GM18508 (cell line): ENCODE results near the gene COX6B1.
A peak's percentile ranks its signal among the peaks of the same experiment; 100 is the strongest.
"Not testable (repeated sequence)": the region's sequence is repeated elsewhere in the genome, so short reads cannot be mapped to it uniquely, and the experiment has no call there.

ENCODE experiments used
- ATAC-seq: cut with Tn5 transposase; IDR thresholded peaks from one replicate; pipeline ENCODE4 v1.9.1; 2021; ENCODE audit warnings: moderate number of reproducible peaks; ENCODE audit not compliant: insufficient read depth, unreplicated experiment

The COX6B1 gene, protein sequence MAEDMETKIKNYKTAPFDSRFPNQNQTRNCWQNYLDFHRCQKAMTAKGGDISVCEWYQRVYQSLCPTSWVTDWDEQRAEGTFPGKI

DNA sequence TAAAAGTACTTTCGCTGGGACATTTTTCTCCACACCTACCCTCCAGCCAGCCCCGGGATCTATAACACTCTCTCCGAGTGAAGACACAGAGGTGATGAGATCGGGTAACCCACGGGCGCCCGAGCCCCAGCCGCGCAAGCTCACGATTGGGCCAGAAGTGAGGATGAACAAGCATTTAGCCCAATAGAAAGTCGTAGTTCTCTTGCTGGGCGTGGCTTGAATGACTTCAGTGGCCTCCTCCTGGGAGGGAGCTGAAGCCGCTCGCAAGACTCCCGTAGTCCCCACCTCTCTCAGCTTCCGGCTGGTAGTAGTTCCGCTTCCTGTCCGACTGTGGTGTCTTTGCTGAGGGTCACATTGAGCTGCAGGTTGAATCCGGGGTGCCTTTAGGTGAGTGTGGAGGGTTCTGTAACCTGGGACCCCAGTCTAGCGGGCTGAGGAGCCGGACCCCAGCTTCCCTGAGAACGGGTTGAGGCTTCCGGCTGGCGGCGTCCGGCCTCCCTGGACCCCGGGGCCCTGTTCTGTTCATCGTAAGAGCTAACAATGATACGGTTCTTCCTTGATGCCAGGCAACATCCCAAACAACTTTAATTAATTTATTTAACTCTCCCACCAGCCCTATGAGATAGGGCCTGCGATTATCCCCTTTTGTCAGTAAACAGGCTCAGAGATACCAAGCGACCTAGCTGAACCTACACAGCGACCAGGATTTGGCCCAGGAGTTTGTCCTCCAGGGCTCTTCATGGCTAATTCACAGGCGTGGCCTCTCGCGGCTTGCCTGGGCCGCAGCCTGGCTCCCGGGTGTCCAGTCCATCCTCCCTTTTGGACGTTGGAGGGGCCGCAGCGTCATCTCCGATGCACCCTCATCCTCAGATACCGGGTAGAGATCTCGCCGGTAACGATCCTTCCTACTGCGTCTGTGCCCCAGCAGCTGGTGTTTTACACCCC, at the start of gene COX6B1:
Gene COX6B1, plus strand, starts transcription at position 307 of the 945 bp plus-strand sequence. CDS start 2,921 bp downstream, outside the sequence.
- peak; percentile 56 for ATAC-seq

DNA sequence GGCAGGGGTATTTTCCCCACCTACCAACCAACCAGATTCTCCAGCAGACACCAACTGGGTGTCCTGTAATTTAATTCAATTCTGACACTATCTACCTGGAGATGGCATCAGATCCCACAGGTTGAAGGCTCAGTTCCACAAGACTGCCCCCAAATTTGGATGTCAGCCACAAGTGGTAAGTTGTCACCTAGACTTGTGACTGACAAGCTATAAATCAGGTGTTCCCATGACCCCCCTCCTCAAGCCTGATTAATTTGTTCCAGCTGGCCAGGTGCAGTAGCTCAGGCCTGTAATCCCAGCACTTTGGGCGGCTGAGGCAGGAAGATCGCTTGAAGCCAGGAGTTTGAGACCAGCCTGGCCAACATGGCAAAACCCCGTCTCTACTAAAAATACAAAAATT, 46.2 kb upstream of the COX6B1 start:
- ATAC-seq = no peak

DNA sequence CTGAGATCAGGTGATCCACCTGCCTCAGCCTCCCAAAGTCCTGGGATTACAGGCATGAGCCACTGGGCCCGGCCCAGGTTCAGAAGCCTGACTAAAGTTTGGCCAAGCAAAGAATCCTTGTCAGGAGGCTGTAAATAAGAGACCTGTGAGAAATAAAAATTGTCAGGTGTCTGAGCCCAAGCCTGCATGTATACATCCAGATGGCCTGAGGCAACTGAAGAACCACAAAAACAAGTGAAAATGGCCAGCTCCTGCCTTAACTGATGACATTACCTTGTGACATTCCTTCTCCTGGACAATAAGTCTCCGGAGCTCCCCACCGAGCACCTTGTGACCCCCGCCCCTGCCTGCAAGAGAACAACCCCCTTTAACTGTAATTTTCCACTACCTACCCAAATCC, 43.7 kb upstream of the COX6B1 start:
- ATAC-seq = not testable (repeated sequence)

DNA sequence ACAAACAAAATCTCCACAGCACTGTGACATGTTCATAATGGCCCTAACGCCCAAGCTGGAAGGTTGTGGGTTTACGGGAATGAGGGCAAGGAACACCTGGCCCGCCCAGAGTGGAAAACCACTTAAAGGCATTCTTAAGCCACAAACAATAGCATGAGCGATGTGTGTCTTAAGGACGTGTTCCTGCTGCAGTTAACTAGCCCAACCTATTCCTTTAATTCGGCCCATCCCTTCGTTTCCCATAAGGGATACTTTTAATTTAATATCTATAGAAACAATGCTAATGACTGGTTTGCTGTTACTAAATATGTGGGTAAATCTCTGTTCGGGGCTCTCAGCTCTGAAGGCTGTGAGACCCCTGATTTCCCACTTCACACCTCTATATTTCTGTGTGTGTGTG, 41.0 kb upstream of the COX6B1 start:
- ATAC-seq = not testable (repeated sequence)

DNA sequence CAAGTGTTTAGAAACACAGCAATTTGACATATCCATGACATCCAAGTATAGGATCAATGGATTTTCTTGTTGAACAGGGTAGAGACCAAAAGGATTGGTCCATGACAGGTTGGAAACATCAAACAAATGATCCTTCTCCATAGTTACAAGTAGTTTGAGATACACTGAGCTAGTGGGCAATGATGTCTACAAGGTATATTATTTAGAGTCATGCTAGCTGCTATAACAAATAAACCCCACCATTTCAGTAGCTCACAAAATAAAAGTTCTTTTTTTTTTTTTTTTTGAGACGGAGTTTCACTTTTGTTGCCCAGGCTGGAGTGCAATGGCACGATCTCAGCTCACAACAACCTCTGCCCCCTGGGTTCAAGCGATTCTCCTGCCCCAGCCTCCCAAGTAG, 40.5 kb upstream of the COX6B1 start:
- ATAC-seq = no peak

DNA sequence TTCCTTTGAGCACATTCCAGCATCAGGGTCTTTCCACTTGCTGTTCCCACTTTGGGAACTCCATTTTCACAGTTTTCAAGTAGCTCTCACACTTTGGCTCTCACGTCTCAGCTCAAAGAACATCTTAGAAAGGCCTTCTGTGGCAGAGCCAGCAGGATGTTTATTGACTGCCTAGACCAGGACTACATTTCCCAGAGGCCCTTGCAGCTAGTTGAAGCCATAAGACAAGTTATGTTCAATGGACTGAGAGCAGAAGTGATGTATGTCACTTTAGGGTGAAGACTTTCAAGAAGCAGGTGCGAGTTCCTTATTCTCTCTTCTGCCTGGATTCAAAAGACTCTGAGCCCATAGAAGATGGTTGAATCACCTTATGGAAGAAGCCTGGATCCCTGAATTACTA, 39.9 kb upstream of the COX6B1 start:
- no peak for ATAC-seq

DNA sequence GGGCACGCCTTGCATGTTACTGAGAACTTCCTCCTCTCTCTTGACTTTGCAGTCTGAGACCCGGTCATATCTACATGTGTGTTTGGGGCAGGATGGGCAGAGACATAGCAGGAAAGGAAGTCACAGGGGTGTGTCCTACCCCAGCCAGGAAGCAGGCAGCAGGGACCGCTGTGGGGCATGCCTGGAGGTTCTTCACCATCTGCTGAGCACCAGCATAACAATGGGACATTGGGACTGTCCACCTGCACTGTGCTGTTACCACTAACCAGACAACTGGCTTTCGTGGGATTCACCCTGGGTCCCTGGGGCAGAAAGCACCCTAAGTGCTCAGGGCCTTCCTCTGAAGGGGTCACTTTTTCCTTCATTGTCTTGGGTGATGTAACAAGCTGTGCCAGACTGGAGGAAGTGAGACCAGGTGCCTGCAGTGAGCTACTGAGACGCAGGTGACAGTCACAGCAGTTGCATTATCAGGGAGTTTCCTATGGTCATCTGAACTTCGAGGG, 38.2 kb upstream of the COX6B1 start:
- no peak for ATAC-seq

DNA sequence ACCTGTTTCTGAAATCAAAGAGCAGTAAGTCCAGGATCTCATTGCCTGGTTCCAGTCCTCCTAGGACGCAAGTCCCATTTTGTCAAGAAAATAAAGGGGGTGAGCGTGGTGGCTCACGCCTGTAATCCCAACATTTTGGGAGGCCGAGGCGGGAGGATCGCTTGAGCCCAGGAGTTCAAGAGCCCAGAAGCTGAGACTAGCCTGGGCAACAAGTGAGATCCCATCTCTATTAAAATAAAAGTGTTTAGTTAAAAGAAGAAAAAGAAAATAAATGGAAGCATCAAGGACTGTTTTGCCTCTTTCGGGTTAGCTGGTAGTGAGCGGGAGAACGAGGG, 35.9 kb upstream of the COX6B1 start:
- ATAC-seq = no peak

DNA sequence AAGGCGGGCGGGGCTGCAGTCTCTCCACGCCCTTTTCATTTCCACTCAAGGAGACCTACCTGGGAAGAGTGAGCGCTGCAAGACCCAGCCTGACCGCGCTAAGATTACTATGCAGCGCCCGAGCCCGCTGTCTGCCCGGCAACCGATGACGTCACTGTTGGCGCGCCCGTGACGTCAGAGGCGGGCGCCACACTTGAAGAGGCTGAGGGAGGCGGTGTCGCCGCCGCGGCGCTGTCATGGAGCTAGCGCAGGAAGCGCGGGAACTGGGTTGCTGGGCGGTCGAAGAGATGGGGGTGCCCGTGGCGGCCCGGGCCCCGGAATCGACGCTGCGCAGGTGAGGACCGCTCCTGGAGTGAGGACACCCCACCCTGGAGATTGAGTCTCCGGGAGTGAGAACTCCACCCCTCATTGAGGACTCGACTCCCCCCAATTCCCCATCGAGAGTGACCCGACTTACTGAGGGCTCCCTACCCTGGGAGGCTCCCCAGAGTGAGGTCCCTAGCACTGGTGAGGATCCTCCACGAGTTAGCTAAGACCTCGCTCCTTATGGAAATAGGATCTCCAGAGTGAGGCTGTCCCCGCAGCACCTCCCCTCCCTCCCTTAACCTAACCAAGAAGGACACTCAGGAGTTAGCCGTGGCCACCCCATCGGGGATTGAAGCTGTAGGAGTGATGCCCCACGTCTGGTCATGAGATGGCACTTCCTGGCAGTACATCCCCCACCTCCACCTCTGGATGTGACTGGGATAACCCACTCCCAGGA, 35.4 kb upstream of the COX6B1 start, which contains the start of gene HAUS5:
Gene HAUS5, plus strand, starts transcription at position 177 of the 763 bp plus-strand sequence. Its CDS starts 60 bp downstream, at position 237.
- ATAC-seq = no peak

DNA sequence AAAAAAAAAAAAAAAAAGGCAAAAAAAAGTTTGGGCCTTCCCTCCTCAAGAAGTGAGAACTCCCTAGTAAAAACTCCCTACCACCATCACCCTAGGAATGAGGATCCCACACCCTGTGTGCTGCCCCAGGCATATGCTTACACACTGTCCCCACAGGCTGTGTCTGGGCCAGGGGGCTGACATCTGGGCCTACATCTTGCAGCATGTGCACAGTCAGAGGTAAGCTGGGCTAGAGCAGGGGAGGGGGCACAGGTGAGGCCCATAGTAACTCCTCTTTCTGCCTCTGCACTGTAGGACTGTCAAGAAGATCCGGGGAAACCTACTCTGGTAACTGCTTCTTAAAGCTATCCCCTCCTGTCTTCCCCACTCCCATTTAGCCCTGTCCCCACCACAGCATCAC, 34.5 kb upstream of the COX6B1 start:
- no peak for ATAC-seq

DNA sequence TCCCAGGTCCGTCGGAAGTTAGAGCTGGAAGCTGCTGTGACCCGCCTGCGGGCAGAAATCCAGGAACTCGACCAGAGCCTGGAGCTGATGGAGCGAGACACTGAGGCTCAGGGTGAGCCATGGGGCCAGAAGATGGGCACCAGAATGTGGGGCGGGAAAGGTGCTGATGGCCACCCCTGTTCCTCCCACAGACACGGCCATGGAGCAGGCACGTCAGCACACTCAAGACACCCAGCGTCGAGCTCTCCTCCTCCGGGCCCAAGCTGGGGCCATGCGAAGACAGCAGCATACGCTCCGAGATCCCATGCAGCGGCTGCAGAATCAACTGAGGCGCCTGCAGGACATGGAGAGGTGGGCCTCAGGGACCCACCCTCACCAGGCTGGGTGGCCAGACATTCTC, 33.1 kb upstream of the COX6B1 start:
- ATAC-seq = no peak

DNA sequence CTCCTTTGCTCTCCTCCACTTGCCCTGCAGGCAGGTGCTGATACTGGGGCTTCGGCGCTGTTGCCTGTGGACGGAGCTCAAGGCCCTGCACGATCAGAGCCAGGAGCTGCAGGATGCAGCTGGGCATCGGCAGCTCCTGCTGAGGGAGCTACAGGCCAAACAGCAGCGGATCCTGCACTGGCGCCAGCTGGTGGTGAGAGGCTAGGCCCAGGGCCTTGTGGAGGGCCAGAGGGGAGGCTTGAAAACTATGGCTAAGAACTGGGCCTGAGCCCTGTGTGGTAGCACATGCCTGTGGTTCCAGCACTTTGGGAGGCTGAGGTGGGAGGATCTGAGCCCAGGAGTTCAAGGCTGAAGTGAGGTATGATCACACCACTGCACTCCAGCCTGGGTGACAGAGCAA, 29.3 kb upstream of the COX6B1 start:
- no peak for ATAC-seq

DNA sequence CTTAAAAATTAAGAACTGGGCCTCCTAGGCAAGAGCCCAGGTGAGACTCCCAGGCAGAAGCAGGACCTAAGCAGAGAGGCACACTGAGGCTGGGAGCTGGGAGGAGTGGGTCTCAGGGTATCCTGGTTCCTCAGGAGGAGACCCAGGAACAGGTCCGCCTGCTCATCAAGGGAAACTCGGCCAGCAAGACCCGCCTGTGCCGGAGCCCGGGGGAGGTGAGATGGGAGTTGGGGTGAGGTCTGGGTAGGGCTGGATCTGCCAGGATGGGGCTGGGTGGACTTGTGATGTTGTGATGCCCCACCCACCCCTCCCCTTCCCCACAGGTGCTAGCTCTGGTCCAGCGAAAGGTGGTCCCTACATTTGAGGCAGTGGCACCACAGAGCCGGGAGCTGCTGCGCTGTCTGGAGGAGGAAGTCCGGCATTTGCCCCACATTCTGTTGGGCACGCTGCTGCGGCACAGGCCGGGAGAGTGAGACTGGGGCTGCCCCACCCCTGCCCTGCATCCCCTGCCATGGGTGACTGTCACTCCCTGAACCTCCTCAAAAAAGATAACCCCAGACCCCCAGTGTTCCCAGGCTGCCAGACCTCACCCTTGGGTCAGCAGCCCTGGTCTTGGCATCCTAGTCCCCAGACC, 28.7 kb upstream of the COX6B1 start:
- ATAC-seq = no peak

DNA sequence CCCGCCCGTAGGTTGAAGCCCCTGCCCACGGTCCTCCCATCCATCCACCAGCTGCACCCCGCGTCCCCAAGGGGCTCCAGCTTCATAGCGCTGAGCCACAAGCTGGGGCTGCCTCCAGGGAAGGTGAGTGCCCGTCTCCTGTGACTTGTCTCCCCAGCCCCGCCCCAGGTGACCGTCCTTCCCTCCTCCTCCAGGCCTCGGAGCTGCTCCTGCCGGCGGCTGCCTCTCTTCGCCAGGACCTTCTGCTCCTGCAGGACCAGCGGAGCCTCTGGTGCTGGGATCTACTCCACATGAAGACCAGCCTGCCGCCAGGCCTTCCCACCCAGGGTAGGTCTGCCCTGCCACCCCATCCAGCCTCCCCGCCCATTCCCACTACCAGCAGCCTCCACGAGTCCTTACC, 28.1 kb upstream of the COX6B1 start:
- no peak for ATAC-seq

DNA sequence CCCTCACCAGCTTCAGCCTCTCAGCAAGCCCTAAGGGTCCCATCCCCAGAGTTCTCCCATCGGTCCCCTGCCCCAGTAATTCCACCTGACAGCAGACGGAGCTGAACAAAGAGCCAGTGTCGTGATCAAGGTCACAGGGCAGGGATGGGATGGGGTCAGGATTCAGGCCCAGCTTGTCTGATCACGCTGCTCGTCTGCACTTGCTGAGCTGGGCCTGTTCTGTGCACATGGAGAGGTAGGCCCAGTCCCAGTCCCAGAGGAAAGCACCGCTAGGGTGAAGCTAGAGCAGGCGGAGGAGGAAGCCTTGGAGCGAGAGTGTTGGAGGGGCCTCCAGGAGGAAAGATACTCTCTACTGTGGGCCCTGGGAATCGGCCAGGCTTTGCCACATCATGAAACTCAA, 26.4 kb upstream of the COX6B1 start:
- no peak for ATAC-seq

DNA sequence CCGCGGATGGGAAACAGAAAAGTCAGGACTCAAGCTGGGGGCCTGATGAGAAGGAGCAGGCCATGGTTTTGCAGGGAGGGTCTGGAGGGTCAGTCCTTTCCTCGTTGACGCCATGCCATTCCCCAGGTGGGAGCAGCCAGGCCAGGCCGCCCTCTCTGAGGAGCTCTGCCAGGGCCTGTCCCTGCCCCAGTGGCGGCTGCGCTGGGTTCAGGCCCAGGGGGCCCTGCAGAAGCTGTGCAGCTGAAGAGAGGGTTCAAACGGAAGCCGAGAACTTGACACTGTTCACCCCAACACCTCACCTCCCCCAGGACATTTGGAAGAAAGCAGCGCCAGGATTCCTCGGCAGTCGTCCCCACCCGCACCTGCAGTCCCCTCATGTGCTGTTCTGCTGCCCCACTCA, 25.4 kb upstream of the COX6B1 start:
- no peak for ATAC-seq

DNA sequence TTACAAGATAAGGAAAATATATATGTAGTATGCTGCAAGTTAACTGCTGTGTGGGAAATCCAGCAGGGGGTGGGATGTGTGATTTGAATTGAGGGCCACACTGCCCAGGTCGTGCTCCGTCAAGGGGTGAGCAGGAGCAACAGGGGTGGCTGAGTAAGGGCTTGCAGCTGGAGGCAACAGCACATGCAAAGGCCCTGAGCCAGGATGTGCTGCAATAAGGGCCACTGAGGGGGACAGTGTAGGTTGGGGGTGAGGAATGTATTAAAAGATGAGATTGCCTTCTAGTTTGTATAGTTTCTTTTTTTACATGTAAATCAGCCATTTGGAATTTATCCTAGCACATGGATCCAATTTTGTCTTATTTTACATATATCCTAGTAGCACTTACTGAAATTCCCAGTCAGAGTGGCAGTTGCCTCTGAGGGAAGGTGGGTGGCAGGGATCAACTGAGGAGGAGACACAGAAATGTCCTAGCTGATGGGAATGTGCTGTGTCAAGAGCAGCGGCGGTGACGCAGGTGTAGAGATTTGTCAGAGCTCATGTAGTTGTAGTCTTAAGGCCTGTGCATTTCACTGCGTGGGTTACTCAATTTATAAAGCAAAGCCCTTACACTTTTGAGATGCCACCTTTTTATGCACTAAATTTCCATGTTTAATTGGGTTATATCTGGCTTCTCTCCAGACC, 24.7 kb upstream of the COX6B1 start:
- ATAC-seq = no peak

DNA sequence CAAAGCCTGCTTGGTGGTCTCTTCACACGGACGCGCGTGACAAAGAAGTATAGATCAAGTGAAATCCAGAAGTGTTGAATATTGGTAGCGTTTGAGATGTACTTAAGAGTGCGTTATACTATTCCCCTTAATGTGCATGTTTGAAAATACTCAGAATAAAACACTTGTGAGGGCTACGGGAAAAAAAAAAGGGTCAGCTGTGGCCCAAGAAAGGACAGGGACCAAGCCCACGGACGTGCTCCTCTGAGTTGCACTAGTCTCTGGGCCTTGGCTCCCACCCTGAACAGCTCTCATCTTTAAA, 19.9 kb upstream of the COX6B1 start:
- no peak for ATAC-seq

DNA sequence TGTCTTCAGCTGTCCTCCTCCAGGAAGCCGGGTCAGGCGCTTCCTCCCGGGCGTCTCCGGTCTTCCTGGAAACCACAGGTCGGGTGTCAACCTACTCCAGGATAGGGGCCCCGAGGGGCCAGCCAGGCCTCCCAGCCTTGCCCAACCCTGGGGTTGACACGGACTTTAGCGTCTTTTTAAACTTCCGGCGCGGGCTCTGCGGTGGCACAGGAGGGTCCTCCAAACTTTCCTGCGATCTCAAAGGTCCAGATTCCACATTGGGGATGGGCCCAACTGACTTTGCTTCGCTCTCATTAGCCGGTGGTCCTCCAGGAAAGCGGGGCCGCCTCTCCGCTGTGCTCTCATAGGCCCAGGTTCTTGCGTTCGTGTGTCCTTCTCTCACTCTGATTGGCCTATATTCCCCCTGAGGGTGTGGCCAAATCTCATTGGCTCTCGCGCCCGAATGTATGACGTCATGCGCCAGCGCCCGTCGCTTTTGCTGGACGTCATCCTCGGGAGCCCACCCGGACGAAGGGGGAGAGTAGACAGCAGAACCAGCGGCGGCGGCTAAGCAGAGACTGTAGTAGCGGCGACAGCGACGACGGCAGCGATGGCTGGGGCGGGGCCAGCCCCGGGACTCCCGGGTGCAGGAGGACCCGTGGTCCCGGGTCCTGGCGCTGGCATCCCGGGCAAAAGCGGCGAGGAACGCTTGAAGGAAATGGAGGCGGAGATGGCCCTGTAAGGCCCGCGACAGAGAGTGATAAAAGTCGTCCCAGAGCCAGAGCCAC, 19.4 kb upstream of the COX6B1 start, which contains the start of gene RBM42:
Gene RBM42, plus strand, starts transcription at position 472 of the 767 bp plus-strand sequence. Its CDS starts 118 bp downstream, at position 590.
- ATAC-seq = peak; percentile 93

DNA sequence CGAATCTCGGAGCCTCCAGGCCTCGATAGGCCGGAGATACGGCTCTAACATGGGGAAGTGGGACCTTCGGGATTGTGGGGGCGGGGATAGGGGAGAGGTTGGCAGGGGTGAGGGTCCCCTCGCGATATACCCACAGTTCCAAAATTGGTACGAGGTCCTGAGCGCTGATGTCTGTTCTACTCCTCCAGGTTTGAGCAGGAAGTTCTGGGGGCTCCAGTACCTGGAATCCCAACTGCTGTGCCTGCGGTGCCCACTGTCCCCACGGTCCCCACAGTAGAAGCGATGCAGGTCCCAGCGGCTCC, 18.8 kb upstream of the COX6B1 start:
- no peak for ATAC-seq
